ENCODE data around the gene TNFRSF6B.
"Not testable (repeated sequence)": the region's sequence is repeated elsewhere in the genome, so short reads cannot be mapped to it uniquely, and the experiment has no call there.

Gene TNFRSF6B

DNA sequence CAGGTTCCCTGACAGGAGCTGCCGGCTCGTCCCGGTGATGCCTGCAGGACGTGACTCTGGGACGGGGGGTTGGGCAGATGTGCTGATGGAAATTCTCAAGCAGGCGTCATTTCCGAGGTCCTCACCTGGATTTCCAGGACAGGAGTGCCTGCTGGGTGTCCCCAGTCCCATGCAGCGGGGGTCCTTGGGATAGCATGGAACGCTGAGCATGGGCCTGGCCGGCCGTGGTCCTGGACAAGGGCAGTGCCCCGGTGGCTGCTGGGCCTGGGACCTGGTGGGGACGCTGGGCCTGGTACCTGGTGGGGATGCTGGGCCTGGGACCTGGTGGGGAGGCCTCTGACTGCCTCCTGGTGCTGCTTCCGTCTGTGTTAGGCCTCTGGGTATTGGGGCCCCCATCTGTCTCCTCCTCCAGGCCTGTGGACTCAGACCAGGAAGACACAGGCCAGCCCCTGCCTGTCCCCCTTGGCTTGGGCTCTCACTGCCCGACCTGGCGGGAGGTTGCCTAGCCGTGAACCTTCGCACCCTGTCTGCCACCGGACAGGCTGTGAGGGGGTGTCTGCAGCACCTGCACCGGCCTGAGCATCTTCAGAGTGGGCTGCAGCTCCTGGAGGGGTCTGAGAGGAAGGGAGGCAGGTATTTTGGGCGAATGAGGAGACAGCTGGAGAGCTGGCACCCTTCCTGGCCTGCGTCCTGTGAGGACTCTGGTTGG, 32.2 kb upstream of the TNFRSF6B start:
- H3K27ac ChIP-seq = no peak overlapping the region
- TF ChIP-seq ZFX (IDR thresholded peaks at IDR 0.05; ENCODE audit: borderline replicate concordance) (no peak), CTCF (IDR thresholded peaks at IDR 0.05) (no peak)

- no peak overlapping the region for H3K27ac ChIP-seq
- no peak for TF ChIP-seq CTCF (IDR thresholded peaks at IDR 0.05)
- TF ChIP-seq ZFX (IDR thresholded peaks at IDR 0.05; ENCODE audit: borderline replicate concordance) = no peak
These were observed 31.4 kb upstream of the TNFRSF6B start for GRCh38 chr20:63664861-63665594.

- TF ChIP-seq CTCF (IDR thresholded peaks at IDR 0.05) (no peak), ZFX (IDR thresholded peaks at IDR 0.05; ENCODE audit: borderline replicate concordance) (no peak)
- H3K27ac ChIP-seq = no peak overlapping the region
These were observed 30.7 kb upstream of the TNFRSF6B start for GRCh38 chr20:63665708-63666107.

- TF ChIP-seq ZFX (IDR thresholded peaks at IDR 0.05; ENCODE audit: borderline replicate concordance) (no peak), CTCF (IDR thresholded peaks at IDR 0.05) (no peak)
- H3K27ac ChIP-seq = no peak overlapping the region
These were observed 28.6 kb upstream of the TNFRSF6B start for GRCh38 chr20:63667858-63668257.

GRCh38 chr20:63668351-63668750, 28.1 kb upstream of the TNFRSF6B start:
- TF ChIP-seq ZFX (IDR thresholded peaks at IDR 0.05; ENCODE audit: borderline replicate concordance) (no peak), CTCF (IDR thresholded peaks at IDR 0.05) (no peak)
- H3K27ac ChIP-seq = no peak overlapping the region

DNA sequence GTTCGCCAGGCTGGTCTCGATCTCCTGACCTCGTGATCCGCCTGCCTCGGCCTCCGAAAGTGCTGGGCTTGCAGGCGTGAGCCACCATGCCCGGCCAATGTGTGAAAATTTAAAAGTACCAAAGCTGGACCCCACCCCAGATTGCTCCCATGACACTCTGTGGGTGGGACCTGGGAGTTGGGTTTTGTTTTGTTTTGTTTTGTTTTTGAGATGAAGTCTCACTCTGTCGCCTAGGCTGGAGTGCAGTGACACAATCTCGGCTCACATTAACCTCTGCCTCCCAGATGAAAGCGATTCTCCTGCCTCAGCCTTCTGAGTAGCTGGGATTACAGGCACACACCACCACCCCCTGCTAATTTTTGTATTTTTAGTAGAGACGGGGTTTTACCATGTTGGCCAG, 24.8 kb upstream of the TNFRSF6B start:
- H3K27ac ChIP-seq = not testable (repeated sequence)

- TF ChIP-seq CTCF (IDR thresholded peaks at IDR 0.05) = no peak
- no peak for TF ChIP-seq ZFX (IDR thresholded peaks at IDR 0.05; ENCODE audit: borderline replicate concordance)
- H3K27ac ChIP-seq = no peak overlapping the region
These were observed 23.8 kb upstream of the TNFRSF6B start for GRCh38 chr20:63672666-63673065.

Data from 22Rv1 (cell line).